GM19397 (cell line): ENCODE measurements around the gene FAM43A.

Source experiments
- ATAC-seq: cut with Tn5 transposase; IDR thresholded peaks from one replicate; pipeline ENCODE4 v1.9.1; 2021; ENCODE audit warnings: mild to moderate bottlenecking, moderate library complexity; ENCODE audit not compliant: unreplicated experiment

Gene FAM43A

GRCh38 chr3:194685718-194686413 is at the start of gene FAM43A:
Gene FAM43A (plus strand): TSS chr3:194685883. CDS start chr3:194686827, 944 bp downstream.
- ATAC-seq, result no peak

GRCh38 chr3:194637066-194637465 is 48.6 kb upstream of the FAM43A start:
- ATAC-seq, result no peak

- ATAC-seq, result no peak
Observed at GRCh38 chr3:194637541-194638400, 47.9 kb upstream of the FAM43A start.

GRCh38 chr3:194638991-194639605 is 46.6 kb upstream of the FAM43A start:
- ATAC-seq, result no peak

- no peak for ATAC-seq
Observed at GRCh38 chr3:194640829-194641228, 44.9 kb upstream of the FAM43A start.

GRCh38 chr3:194642769-194643168 is 42.9 kb upstream of the FAM43A start:
- ATAC-seq, result no peak

- ATAC-seq, result no peak
Observed at GRCh38 chr3:194647747-194648146, 37.9 kb upstream of the FAM43A start.

GRCh38 chr3:194654443-194654842 is 31.2 kb upstream of the FAM43A start:
- ATAC-seq, result no peak

GRCh38 chr3:194657439-194657838 is 28.2 kb upstream of the FAM43A start:
- no peak for ATAC-seq

GRCh38 chr3:194658477-194659242 is 27.0 kb upstream of the FAM43A start:
- no peak for ATAC-seq

GRCh38 chr3:194659778-194660177 is 25.9 kb upstream of the FAM43A start:
- no peak for ATAC-seq

GRCh38 chr3:194661374-194661773 is 24.3 kb upstream of the FAM43A start:
- ATAC-seq, result no peak

- ATAC-seq, result no peak
Observed at GRCh38 chr3:194661946-194662345, 23.7 kb upstream of the FAM43A start.

GRCh38 chr3:194664857-194665256 is 20.8 kb upstream of the FAM43A start:
- no peak for ATAC-seq

GRCh38 chr3:194667363-194667762 is 18.3 kb upstream of the FAM43A start:
- ATAC-seq, result no peak

GRCh38 chr3:194671511-194671899 is 14.2 kb upstream of the FAM43A start:
- no peak for ATAC-seq

- ATAC-seq, result peak; percentile 88
Observed at GRCh38 chr3:194671900-194672808, 13.5 kb upstream of the FAM43A start, which contains the start of gene LSG1. Gene LSG1 (minus strand): TSS chr3:194672191. CDS start chr3:194672162, 29 bp downstream.

GRCh38 chr3:194672876-194673275 is 12.8 kb upstream of the FAM43A start:
- no peak for ATAC-seq

- ATAC-seq, result no peak
Observed at GRCh38 chr3:194673761-194674160, 11.9 kb upstream of the FAM43A start.
